Measurements from ENCODE around the gene POPDC2.

- TF ChIP-seq, protein P1, sequence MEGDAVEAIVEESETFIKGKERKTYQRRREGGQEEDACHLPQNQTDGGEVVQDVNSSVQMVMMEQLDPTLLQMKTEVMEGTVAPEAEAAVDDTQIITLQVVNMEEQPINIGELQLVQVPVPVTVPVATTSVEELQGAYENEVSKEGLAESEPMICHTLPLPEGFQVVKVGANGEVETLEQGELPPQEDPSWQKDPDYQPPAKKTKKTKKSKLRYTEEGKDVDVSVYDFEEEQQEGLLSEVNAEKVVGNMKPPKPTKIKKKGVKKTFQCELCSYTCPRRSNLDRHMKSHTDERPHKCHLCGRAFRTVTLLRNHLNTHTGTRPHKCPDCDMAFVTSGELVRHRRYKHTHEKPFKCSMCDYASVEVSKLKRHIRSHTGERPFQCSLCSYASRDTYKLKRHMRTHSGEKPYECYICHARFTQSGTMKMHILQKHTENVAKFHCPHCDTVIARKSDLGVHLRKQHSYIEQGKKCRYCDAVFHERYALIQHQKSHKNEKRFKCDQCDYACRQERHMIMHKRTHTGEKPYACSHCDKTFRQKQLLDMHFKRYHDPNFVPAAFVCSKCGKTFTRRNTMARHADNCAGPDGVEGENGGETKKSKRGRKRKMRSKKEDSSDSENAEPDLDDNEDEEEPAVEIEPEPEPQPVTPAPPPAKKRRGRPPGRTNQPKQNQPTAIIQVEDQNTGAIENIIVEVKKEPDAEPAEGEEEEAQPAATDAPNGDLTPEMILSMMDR (IDR thresholded peaks at IDR 0.05): no peak
- TF ChIP-seq POLR2A (IDR thresholded peaks at IDR 0.05) (peak; percentile 57), EP300 (IDR thresholded peaks at IDR 0.05) (no peak)
Observed at GRCh38 chr3:119702530-119703527, 42.4 kb upstream of the POPDC2 start, which contains the start of gene CFAP91.
